DMS114 treated with DMSO at 0.1 percent for 48 hours (cell line): ENCODE measurements around the gene IL18.
"Not testable (repeated sequence)": the region's sequence is repeated elsewhere in the genome, so short reads cannot be mapped to it uniquely, and the experiment has no call there.

Experiments used
- DNase-seq: peaks from one replicate; lab custom pipeline; 2025; ENCODE audit not compliant: unreplicated experiment; lab: John Stamatoyannopoulos, UW

IL18 gene

GRCh38 chr11:112121981-112122615 lies 41.8 kb downstream of the IL18 start:
- no peak for DNase-seq

- no peak for DNase-seq
These were observed 45.7 kb downstream of the IL18 start for GRCh38 chr11:112118176-112118575.

DNA sequence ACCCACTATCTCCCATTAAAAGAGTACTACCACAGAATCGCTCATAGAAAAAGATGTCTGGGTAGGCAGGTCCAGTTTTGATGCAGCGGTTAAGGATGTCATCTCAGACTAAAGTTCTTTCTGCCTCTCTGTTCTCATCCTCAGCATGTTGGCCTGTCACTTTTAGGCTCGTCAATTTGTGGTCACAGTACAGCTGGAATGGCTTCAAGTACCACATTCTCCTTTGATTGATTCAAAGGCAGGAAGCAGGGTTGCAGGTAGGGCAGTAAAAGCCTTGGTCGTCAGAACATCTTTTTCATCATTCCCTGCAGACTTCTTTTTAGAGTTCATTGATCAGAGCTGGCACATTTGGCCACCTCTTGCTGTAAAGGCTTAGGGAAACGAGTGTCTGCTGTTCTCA lies 48.5 kb downstream of the IL18 start:
- DNase-seq = no peak

DNA sequence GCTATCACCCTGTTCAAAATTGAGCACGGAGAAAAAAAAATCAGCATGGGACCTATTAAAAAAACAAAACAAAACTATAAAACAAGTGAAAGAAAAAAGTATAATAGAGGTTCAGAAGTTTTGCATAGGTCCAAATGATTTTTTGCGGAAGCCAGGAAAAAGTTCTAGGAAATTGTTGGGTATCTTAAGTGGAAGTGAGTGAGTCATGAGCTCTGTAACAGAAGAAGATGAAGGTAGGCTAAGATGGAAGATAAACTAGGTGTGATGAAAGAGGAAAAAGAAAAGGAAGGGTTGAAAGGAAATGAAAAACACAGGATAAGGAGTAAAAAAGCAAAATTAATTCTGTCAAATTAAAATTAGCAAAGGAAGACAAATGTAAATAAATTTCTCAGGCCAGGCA lies 49.4 kb downstream of the IL18 start:
- DNase-seq = no peak

DNA sequence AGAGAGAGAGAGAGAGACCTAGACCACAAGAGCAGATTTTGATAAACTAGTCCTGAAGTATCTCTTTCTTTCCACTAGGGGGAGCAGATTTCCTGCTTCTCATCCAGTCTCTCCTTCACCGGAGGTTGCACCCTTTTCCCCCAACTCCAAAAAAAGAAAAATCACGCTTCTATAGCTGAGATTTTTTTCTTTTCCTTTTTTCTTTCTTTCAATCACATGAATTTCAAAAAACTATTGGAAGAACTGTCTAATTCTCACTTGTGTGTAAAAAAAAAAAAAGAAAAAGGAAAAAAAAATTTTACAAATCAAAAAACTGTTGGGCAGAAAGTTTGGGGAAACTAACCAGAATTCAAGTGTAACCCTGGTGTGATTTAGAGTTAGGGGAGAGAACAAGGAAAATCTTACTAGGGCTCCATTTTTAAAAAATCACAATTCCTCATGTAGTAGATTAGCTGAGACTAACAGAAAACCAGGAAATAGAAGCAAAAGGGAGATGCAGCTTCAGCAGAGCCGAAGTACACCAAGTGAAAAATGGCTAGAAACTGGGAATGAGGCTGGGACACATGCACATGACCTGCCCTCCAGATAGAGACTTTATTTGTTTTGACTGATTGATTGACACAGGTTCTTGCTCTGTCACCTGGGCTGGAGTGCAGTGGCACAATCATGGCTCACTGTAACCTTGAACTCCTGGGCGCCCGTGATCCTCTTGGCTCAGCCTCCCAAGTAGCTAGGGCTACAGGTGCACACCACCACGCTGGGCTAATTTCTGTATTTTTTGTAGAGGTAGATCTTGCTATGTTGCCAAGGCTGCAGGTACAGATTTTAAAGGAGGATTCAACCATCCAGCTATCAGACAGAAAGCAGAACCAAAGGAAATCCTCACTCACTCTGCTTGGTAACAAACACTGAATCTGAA lies 50.1 kb downstream of the IL18 start:
- peak; percentile 73 for DNase-seq

GRCh38 chr11:112106070-112106469 lies 57.8 kb downstream of the IL18 start:
- no peak for DNase-seq

DNA sequence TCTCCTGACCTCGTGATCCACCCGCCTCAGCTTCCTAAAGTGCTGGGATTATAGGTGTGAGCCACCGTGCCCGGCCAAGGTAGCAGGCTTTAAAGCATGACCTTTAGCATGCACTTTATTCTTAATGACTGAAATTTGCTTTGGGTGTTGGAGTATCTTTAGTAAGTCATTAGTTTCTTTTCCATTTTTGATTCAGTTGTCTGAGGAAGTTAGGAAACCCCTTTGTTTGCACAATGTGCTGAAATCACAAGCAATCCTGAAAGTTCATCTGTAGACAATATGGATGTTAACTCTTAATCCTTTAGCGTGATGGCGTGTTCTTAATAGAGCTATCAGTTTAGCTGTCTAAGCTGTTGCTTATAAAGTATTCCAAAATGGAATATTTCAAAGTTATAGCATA lies 60.4 kb downstream of the IL18 start:
- no peak for DNase-seq

- DNase-seq = no peak
These were observed 63.4 kb downstream of the IL18 start for GRCh38 chr11:112100462-112100861.

DNA sequence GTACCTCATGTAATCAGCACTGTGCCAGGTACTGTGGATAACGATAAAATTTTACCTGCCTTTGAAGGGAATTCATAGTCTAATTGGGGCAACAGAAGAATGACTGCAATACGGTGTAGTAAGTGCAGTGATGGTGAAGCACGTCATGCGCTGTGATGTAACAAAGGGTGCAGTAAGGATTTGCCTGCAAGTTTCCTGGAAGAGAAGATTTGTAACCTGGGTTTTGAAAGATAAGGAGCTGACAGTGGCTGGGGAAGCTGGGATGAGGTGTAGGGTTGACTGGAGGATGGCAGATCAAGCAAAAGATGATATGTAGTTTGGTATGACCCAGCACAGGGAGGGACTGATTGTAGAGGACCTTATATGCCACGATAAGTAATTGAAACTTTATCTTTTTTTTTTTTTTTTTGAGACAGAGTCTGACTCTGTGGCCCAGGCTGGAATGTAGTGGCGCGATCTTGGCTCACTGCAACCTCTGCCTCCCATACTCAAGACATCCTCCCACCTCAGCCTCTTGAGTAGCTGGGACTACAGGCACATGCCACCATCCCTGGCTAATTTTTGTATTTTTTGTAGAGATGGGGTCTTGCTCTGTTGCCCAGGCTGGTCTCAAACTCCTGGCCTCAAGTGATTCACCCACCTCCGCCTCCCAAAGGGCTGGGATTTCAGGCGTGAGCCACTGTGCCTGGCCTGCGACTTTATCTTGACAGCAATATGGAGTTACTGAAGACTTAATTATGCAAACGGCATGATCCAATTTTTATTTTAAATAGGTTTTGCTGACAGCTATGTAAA lies 66.0 kb downstream of the IL18 start:
- no peak for DNase-seq

DNA sequence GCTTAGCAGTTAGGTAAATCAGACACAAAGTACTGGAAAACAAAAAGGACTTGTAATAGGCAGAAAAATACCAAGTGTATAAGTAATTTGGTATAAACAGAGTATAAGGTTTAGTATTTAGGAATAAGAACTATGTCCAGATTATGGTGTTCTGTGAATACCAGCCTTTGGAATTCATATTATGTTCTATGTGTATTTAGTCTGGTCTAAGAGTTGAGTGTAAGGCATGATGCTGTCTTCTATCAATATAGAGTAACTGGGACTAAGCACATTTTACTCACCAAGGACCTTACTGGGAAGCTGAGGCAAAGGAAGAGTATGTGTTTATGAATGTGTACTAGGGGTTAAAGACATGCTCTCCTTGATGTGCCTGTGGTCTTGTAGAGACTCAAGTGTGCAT lies 67.7 kb downstream of the IL18 start:
- no peak for DNase-seq

GRCh38 chr11:112095302-112095701 lies 68.6 kb downstream of the IL18 start:
- not testable (repeated sequence) for DNase-seq
